GM18951 (cell line): ENCODE results near the gene P2RY11.

Source experiments
- POLR2A ChIP-seq: IDR thresholded peaks from 4 replicates; pipeline ENCODE4 v1.6.1; 2011; ENCODE audit warnings: mild to moderate bottlenecking; ENCODE audit not compliant: insufficient read length, insufficient read depth; ENCODE audit errors: extremely low read depth
- in situ Hi-C: fragments of 300-500 bp; cut with MboI; formaldehyde crosslinking; loops from one replicate; pipeline ENCODE4 v1.12.0; 2022; ENCODE audit warnings: low sequenced_read_pairs, mixed read lengths, inconsistent platforms; ENCODE audit not compliant: unreplicated experiment

The P2RY11 gene

GRCh38 chr19:10111405-10111811, at the start of gene P2RY11:
TSS of gene P2RY11 (plus strand) at chr19:10111693. CDS start at chr19:10111722, 29 bp downstream.
- TF ChIP-seq POLR2A: peak; percentile 38
- in situ Hi-C loops: no loop called here

- no peak for TF ChIP-seq POLR2A
- in situ Hi-C loops: no loop called here
Observed at GRCh38 chr19:10061717-10062310, 49.7 kb upstream of the P2RY11 start.

GRCh38 chr19:10068205-10068604, 43.3 kb upstream of the P2RY11 start:
- TF ChIP-seq POLR2A: no peak
- in situ Hi-C loops: no loop called here

- no peak for TF ChIP-seq POLR2A
- in situ Hi-C loops: no loop called here
Observed at GRCh38 chr19:10069046-10069445, 42.4 kb upstream of the P2RY11 start.

- in situ Hi-C loops: no loop called here
- TF ChIP-seq POLR2A: no peak
Observed at GRCh38 chr19:10070730-10071446, 40.6 kb upstream of the P2RY11 start.

- no peak for TF ChIP-seq POLR2A
- in situ Hi-C loops: no loop called here
Observed at GRCh38 chr19:10074153-10074552, 37.3 kb upstream of the P2RY11 start.

- in situ Hi-C loops: no loop called here
- TF ChIP-seq POLR2A: no peak
Observed at GRCh38 chr19:10076535-10076934, 35.0 kb upstream of the P2RY11 start.

GRCh38 chr19:10078329-10078728, 33.2 kb upstream of the P2RY11 start:
- in situ Hi-C loops: no loop called here
- no peak for TF ChIP-seq POLR2A

GRCh38 chr19:10079031-10079453, 32.5 kb upstream of the P2RY11 start:
- TF ChIP-seq POLR2A: no peak
- in situ Hi-C loops: no loop called here

- in situ Hi-C loops: no loop called here
- TF ChIP-seq POLR2A: no peak
Observed at GRCh38 chr19:10083911-10084310, 27.6 kb upstream of the P2RY11 start.

- TF ChIP-seq POLR2A: no peak
- in situ Hi-C loops: no loop called here
Observed at GRCh38 chr19:10084803-10085202, 26.7 kb upstream of the P2RY11 start.

- in situ Hi-C loops: no loop called here
- peak; percentile 84 for TF ChIP-seq POLR2A
Observed at GRCh38 chr19:10085641-10086590, 25.6 kb upstream of the P2RY11 start, which contains the start of gene SHFL. TSS of gene SHFL (plus strand) at chr19:10086317. CDS start at chr19:10086428, 111 bp downstream.

GRCh38 chr19:10086591-10087192, 24.8 kb upstream of the P2RY11 start:
- TF ChIP-seq POLR2A: no peak
- in situ Hi-C loops: no loop called here
